Measurements from ENCODE around the gene ARHGEF2.
A peak's percentile ranks its signal among the peaks of the same experiment; 100 is the strongest.

Gene ARHGEF2

GRCh38 chr1:155976062-155976912 is 2.1 kb downstream of the ARHGEF2 start:
- Histone ChIP-seq H3K27ac (peak overlapping the region; percentile 80), H3K4me2 (peak overlapping the region; percentile 95), H3K27me3 (ENCODE audit: insufficient read depth, low read depth) (no peaks in the 10 kb centered on the region), H4K20me1 (ENCODE audit: insufficient read depth) (peaks cover 45% of the 10 kb centered on the region), H3K4me3 (IDR thresholded peaks at IDR 0.05; ENCODE audit: insufficient read depth, low read depth, low read length) (peak overlapping the region; percentile 99), H3K79me2 (ENCODE audit: insufficient read depth, low read depth) (peaks cover 100% of the 10 kb centered on the region), H3K4me1 (ENCODE audit: low read depth, poor library complexity, severe bottlenecking) (peaks cover 68% of the 10 kb centered on the region), H3K9ac (peak overlapping the region; percentile 83), H2AFZ (ENCODE audit: low read depth) (no peak overlapping the region), H3K36me3 (ENCODE audit: insufficient read depth) (peaks cover 7% of the 10 kb centered on the region; the same call in 1 of the 2 replicates)
- TF ChIP-seq, protein P1, sequence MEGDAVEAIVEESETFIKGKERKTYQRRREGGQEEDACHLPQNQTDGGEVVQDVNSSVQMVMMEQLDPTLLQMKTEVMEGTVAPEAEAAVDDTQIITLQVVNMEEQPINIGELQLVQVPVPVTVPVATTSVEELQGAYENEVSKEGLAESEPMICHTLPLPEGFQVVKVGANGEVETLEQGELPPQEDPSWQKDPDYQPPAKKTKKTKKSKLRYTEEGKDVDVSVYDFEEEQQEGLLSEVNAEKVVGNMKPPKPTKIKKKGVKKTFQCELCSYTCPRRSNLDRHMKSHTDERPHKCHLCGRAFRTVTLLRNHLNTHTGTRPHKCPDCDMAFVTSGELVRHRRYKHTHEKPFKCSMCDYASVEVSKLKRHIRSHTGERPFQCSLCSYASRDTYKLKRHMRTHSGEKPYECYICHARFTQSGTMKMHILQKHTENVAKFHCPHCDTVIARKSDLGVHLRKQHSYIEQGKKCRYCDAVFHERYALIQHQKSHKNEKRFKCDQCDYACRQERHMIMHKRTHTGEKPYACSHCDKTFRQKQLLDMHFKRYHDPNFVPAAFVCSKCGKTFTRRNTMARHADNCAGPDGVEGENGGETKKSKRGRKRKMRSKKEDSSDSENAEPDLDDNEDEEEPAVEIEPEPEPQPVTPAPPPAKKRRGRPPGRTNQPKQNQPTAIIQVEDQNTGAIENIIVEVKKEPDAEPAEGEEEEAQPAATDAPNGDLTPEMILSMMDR (conservative IDR thresholded peaks at IDR 0.05; ENCODE audit: low read depth, low read length): no peak

DNA sequence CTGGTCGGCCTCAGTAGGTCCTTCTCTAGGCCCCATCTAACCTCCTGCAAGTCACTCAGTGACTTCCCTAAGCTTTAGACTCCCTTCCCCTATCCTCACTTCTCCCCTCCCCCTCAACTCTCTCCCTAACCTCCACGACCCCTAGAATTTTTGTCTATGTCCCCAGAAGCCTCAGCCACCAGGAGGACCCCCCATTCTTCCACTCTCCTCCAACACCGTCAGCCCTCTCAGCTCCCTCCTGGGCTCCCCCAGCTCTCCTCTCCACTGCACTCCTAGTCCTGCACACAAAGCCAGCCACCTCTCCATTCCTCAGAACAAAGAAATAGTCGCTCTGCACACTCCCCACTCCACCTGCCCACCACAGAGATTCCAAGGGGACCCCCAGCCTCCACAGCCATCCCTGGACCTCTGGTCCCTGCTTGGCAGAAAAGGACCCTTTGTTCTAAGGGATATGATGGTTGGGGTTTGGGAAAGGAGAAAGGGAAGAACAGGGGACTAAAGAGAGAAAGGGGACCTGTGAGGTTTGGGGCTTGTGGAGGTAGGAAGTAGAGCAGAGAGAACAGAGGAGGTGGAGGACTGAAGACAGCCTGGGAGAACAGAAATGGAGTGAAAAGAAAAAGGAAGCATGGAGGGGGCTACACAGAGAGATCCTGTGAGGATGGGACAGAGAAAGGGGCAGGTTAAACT is 2.8 kb downstream of the ARHGEF2 start:
- H3K36me3 ChIP-seq (ENCODE audit: insufficient read depth): peaks cover 7% of the 10 kb centered on the region; the same call in 1 of the 2 replicates
- H3K9ac ChIP-seq: peak overlapping the region; percentile 83; the same call in 1 of the 2 replicates
- no peak overlapping the region for H2AFZ ChIP-seq (ENCODE audit: low read depth)
- H3K4me3 ChIP-seq (IDR thresholded peaks at IDR 0.05; ENCODE audit: insufficient read depth, low read depth, low read length): peak overlapping the region; percentile 99
- peak overlapping the region; percentile 80; the same call in 1 of the 2 replicates for H3K27ac ChIP-seq
- H3K79me2 ChIP-seq (ENCODE audit: insufficient read depth, low read depth): peaks cover 100% of the 10 kb centered on the region
- H4K20me1 ChIP-seq (ENCODE audit: insufficient read depth): peaks cover 50% of the 10 kb centered on the region
- peak overlapping the region; percentile 95 for H3K4me2 ChIP-seq
- TF ChIP-seq, protein P1 (conservative IDR thresholded peaks at IDR 0.05; ENCODE audit: low read depth, low read length): peak; percentile 10; the same call in 1 of the 2 replicates
- peaks cover 64% of the 10 kb centered on the region for H3K4me1 ChIP-seq (ENCODE audit: low read depth, poor library complexity, severe bottlenecking)
- no peaks in the 10 kb centered on the region for H3K27me3 ChIP-seq (ENCODE audit: insufficient read depth, low read depth)

- Histone ChIP-seq H3K4me2 (peak overlapping the region; percentile 95; the same call in 1 of the 2 replicates), H4K20me1 (ENCODE audit: insufficient read depth) (peaks cover 54% of the 10 kb centered on the region), H3K27ac (peak overlapping the region; percentile 80; the same call in 1 of the 2 replicates), H3K4me3 (IDR thresholded peaks at IDR 0.05; ENCODE audit: insufficient read depth, low read depth, low read length) (no peak overlapping the region), H3K27me3 (ENCODE audit: insufficient read depth, low read depth) (no peaks in the 10 kb centered on the region), H3K9ac (peak overlapping the region; percentile 83; the same call in 1 of the 2 replicates), H3K4me1 (ENCODE audit: low read depth, poor library complexity, severe bottlenecking) (peaks cover 62% of the 10 kb centered on the region), H2AFZ (ENCODE audit: low read depth) (no peak overlapping the region), H3K79me2 (ENCODE audit: insufficient read depth, low read depth) (peaks cover 100% of the 10 kb centered on the region), H3K36me3 (ENCODE audit: insufficient read depth) (peaks cover 7% of the 10 kb centered on the region; the same call in 1 of the 2 replicates)
- TF ChIP-seq, protein P1 (conservative IDR thresholded peaks at IDR 0.05; ENCODE audit: low read depth, low read length): no peak
Measured at GRCh38 chr1:155974208-155975115, 3.9 kb downstream of the ARHGEF2 start.

DNA sequence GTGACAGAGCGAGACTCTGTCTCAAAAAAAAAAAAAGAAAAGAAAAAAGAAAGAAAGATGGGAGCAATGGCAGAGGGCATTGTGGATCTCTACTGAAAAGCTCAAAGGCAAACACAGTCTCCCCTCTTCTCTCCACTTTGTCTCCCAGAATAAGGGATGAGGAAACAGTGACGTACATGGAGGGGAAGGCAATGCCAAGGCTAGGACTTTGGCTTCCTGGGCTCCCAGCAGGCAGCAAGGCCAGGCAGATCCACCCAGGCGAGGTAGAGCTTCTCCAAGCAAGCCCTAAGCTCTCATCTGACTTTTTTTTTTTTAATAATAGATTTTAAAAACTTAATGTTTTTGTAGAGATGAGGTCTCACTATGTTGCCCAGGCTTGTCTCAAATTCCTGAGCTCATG is 4.6 kb downstream of the ARHGEF2 start:
- Histone ChIP-seq H3K9ac (no peak overlapping the region), H3K4me1 (ENCODE audit: low read depth, poor library complexity, severe bottlenecking) (peaks cover 64% of the 10 kb centered on the region), H2AFZ (ENCODE audit: low read depth) (no peak overlapping the region), H3K36me3 (ENCODE audit: insufficient read depth) (peaks cover 12% of the 10 kb centered on the region; the same call in 1 of the 2 replicates), H3K27ac (no peak overlapping the region; the same call in 1 of the 2 replicates), H3K27me3 (ENCODE audit: insufficient read depth, low read depth) (no peaks in the 10 kb centered on the region), H3K79me2 (ENCODE audit: insufficient read depth, low read depth) (peaks cover 100% of the 10 kb centered on the region), H4K20me1 (ENCODE audit: insufficient read depth) (peaks cover 62% of the 10 kb centered on the region), H3K4me3 (IDR thresholded peaks at IDR 0.05; ENCODE audit: insufficient read depth, low read depth, low read length) (no peak overlapping the region), H3K4me2 (no peak overlapping the region; the same call in 1 of the 2 replicates)
- TF ChIP-seq, protein P1 (conservative IDR thresholded peaks at IDR 0.05; ENCODE audit: low read depth, low read length): no peak

Measured in KMS-11 (cell line).